ENCODE measurements around the gene NSUN7.

GRCh38 chr4:40745285-40745984 lies 4.3 kb upstream of the NSUN7 start:
- TF ChIP-seq POLR2AphosphoS5 (IDR thresholded peaks at IDR 0.05) (no peak), CTCF (IDR thresholded peaks at IDR 0.05) (no peak), POLR2A (IDR thresholded peaks at IDR 0.05) (no peak)
